ENCODE data around the gene CDH2.

Gene CDH2

DNA sequence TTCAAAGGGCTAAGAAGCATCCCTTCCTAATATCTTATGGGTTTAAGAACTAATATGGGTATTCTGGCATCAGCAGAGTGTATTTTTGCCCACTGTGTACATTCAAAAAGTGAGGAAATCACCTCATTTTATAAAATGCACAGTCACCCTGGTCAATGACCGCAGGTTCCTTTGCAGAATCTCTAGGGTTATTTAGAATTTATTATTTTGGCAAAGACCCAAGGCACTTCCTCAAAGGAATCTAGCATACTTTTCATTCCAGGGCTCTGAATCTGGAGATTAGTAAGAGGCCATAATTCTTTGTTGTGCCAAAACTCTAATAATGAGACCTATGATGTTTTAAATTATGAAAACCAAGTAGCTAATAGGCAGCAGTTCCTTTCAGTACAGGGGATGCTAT, 27.2 kb upstream of the CDH2 start:
- no peak overlapping the region for H3K27ac ChIP-seq
- TF ChIP-seq, protein P1, sequence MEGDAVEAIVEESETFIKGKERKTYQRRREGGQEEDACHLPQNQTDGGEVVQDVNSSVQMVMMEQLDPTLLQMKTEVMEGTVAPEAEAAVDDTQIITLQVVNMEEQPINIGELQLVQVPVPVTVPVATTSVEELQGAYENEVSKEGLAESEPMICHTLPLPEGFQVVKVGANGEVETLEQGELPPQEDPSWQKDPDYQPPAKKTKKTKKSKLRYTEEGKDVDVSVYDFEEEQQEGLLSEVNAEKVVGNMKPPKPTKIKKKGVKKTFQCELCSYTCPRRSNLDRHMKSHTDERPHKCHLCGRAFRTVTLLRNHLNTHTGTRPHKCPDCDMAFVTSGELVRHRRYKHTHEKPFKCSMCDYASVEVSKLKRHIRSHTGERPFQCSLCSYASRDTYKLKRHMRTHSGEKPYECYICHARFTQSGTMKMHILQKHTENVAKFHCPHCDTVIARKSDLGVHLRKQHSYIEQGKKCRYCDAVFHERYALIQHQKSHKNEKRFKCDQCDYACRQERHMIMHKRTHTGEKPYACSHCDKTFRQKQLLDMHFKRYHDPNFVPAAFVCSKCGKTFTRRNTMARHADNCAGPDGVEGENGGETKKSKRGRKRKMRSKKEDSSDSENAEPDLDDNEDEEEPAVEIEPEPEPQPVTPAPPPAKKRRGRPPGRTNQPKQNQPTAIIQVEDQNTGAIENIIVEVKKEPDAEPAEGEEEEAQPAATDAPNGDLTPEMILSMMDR (IDR thresholded peaks at IDR 0.05): no peak
- H3K4me3 ChIP-seq (ENCODE audit: low read depth, low read length): no peak overlapping the region

DNA sequence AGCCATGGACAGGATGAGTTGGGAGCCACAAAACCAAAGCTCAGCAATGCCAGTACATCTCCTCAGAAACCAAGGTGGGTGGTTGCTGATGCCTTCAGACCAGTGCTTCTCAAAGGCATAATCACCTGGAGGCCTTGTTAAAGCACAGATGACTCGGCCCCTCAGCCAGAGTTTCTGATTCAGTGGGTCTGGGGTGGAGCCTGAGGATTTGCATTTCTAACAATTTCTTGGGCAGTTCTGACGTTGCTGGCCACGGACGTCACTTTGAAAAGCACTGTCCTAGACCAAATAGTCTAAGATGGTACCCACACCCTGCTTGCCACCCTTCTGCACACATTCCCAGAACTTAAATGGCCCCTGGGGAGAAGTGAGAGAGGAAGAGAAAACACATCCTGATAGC, 24.1 kb upstream of the CDH2 start:
- Histone ChIP-seq H3K36me3 (ENCODE audit: control insufficient read depth, insufficient read depth, low read length) (no peaks in the 10 kb centered on the region), H3K9me3 (ENCODE audit: control insufficient read depth, low read length) (no peaks in the 10 kb centered on the region), H3K27me3 (ENCODE audit: control insufficient read depth, insufficient read depth, low read length) (no peaks in the 10 kb centered on the region), H3K4me2 (ENCODE audit: low read length) (no peak overlapping the region), H2AFZ (no peak overlapping the region), H3K4me3 (ENCODE audit: low read depth, low read length) (no peak overlapping the region), H3K27ac (no peak overlapping the region), H3K4me1 (no peaks in the 10 kb centered on the region), H3K9ac (no peak overlapping the region), H3K79me2 (no peaks in the 10 kb centered on the region)
- TF ChIP-seq, protein P1 (IDR thresholded peaks at IDR 0.05): no peak

More for the DNA sequence above, 27.2 kb upstream of the CDH2 start:
- H3K27me3 ChIP-seq (ENCODE audit: control insufficient read depth, insufficient read depth, low read length): no peaks in the 10 kb centered on the region
- no peak overlapping the region for H3K4me2 ChIP-seq (ENCODE audit: low read length)
- H3K9ac ChIP-seq: no peak overlapping the region
- H3K9me3 ChIP-seq (ENCODE audit: control insufficient read depth, low read length): no peaks in the 10 kb centered on the region
- no peak overlapping the region for H2AFZ ChIP-seq
- H3K4me1 ChIP-seq: no peaks in the 10 kb centered on the region
- H3K36me3 ChIP-seq (ENCODE audit: control insufficient read depth, insufficient read depth, low read length): no peaks in the 10 kb centered on the region
- H3K79me2 ChIP-seq: no peaks in the 10 kb centered on the region

DNA sequence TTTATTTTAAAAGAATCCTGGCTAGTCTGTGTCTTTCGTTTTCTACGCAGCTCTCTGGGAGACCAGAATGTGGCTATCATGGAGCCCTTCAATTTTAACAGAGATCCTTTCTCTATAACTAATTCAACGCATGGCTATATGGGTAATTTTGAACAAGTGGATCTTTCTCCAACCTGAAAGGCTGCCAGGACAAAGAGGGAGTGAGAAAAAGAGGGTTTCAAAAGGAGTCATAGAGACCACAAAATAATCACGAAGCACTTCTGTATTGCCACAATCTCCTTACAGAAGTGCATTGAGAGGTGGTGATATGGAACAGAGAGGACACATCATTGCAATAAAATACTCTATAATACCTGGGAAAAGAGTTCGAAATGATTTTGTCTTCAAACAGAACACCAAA, 21.7 kb upstream of the CDH2 start:
- Histone ChIP-seq H3K4me3 (ENCODE audit: low read depth, low read length) (no peak overlapping the region), H3K27ac (no peak overlapping the region), H3K36me3 (ENCODE audit: control insufficient read depth, insufficient read depth, low read length) (no peaks in the 10 kb centered on the region), H3K4me1 (no peaks in the 10 kb centered on the region), H3K4me2 (ENCODE audit: low read length) (no peak overlapping the region), H3K9ac (no peak overlapping the region), H3K27me3 (ENCODE audit: control insufficient read depth, insufficient read depth, low read length) (no peaks in the 10 kb centered on the region), H3K9me3 (ENCODE audit: control insufficient read depth, low read length) (no peaks in the 10 kb centered on the region), H3K79me2 (no peaks in the 10 kb centered on the region), H2AFZ (no peak overlapping the region)
- TF ChIP-seq, protein P1 (IDR thresholded peaks at IDR 0.05): no peak

DNA sequence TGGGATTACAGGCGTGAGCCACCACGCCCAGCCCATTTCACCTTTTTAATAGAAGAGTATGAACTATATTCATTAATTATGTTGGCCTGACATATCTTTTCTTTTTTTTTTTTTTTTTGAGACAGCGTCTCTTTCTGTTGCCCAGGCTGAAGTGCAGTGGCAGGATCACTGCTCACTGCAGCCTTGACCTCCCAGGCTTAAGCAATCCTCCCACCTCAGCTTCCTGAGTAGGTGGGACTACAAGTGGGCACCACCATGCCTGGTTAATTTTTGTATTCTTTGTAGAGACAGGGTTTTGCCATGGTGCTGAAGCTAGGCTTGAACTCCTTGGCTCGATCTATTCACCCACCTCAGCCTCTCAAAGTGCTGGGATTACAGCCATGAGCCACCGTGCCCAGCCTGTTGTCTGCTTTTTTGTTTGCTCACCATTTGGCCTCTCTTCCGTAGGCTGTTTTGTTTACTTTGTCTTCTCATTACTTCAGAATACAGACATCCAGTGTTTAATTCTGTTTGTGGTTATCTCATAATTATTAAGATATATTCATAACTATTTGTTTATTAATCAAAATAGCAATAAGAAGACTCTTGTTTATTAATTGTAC, 16.3 kb upstream of the CDH2 start:
- Histone ChIP-seq H3K36me3 (ENCODE audit: control insufficient read depth, insufficient read depth, low read length) (no peaks in the 10 kb centered on the region), H3K4me1 (no peaks in the 10 kb centered on the region), H3K4me3 (ENCODE audit: low read depth, low read length) (no peak overlapping the region), H3K9me3 (ENCODE audit: control insufficient read depth, low read length) (no peaks in the 10 kb centered on the region), H3K4me2 (ENCODE audit: low read length) (no peak overlapping the region), H3K27me3 (ENCODE audit: control insufficient read depth, insufficient read depth, low read length) (no peaks in the 10 kb centered on the region), H2AFZ (no peak overlapping the region), H3K9ac (no peak overlapping the region), H3K79me2 (no peaks in the 10 kb centered on the region), H3K27ac (no peak overlapping the region)
- TF ChIP-seq, protein P1 (IDR thresholded peaks at IDR 0.05): no peak

Data from parathyroid adenoma (tissue), 2 donors.